Nephron progenitor cell (in vitro differentiated cells): ENCODE results near the gene DERA.

Source experiments
- DNase-seq: peaks from one replicate; pipeline ENCODE4 v3.0.0; 2021
- H3K27ac Mint-ChIP-seq: 2 replicates; pipeline ENCODE4 v1.8.0; 2021; ENCODE audit warnings: mild to moderate bottlenecking, moderate library complexity, mixed read lengths
- H3K27me3 Mint-ChIP-seq: 2 replicates; pipeline ENCODE4 v1.8.0; 2021; ENCODE audit warnings: mild to moderate bottlenecking, low read depth, mixed read lengths; ENCODE audit not compliant: poor library complexity
- H3K36me3 Mint-ChIP-seq: 2 replicates; pipeline ENCODE4 v1.8.0; 2021; ENCODE audit warnings: low read depth, mixed read lengths
- H3K4me1 Mint-ChIP-seq: 2 replicates; pipeline ENCODE4 v1.8.0; 2021; ENCODE audit warnings: mixed read lengths
- H3K4me3 Mint-ChIP-seq: 2 replicates; pipeline ENCODE4 v1.8.0; 2021; ENCODE audit warnings: mild to moderate bottlenecking, moderate library complexity, mixed read lengths
- H3K9me3 Mint-ChIP-seq: 2 replicates; pipeline ENCODE4 v1.8.0; 2021; ENCODE audit warnings: mild to moderate bottlenecking, moderate library complexity, mixed read lengths
- CTCF ChIP-seq: fragments of 200-600 bp; sonication (generic); IDR thresholded peaks from 2 replicates; pipeline ENCODE4 v1.5.0; 2021; ENCODE audit warnings: antibody characterized with exemption

Gene DERA

DNA sequence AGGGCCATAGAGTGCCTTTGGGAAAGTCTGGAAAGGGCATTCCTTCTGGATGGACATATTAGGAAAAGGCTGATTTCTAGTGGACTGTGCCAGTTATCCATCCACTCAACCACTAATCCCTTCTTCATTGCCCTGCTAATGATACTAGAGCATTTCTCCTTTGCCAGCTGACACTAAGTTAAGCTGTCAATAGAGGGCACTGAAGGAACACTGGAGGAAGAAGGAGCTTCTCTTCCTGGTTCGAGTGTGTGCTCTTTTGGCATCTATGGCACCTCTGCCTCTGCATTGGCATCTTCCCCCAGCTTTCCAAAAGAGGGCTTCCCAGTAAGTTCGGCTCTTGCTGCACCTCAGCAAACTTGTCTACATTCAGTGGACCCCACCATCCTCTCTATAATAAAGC is 165.4 kb downstream of the DERA start:
- TF ChIP-seq CTCF = peak; percentile 40

DNA sequence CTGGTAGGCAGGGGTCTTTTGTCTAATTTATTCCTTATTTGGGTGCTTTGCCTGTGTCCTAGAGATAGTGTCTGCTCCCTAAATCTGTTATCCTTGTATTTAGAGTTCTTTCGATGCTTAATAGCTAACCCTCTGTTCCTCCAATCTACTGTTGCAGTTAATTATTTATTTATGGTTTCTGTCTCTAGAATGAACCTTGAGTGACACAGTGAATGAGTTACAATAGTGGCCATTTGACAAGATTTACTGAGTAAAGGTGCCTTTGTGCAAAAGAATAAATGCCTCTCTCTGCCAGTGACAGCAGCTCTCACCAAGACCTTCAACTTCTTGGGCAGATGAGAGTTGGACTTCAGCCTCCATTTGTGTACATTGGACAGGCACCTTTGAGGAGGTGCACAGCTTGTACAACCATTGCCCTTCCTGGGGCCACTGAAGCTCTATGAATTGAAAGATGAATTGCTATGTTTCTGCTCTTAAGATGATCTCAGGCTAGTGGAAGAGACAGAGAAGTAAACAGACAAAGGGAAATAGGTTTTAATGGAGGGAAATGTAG is 165.9 kb downstream of the DERA start:
- Mint-ChIP-seq H3K9me3 (peaks cover 6% of the 10 kb centered on the region), H3K27me3 (peaks cover 3% of the 10 kb centered on the region), H3K4me1 (peaks cover 15% of the 10 kb centered on the region), H3K36me3 (peaks cover 7% of the 10 kb centered on the region), H3K27ac (no peak overlapping the region), H3K4me3 (no peak overlapping the region)
- DNase-seq = no peak
- no peak for TF ChIP-seq CTCF

More for the DNA sequence above, 165.4 kb downstream of the DERA start:
- H3K36me3 Mint-ChIP-seq = peaks cover 7% of the 10 kb centered on the region
- H3K9me3 Mint-ChIP-seq = peaks cover 6% of the 10 kb centered on the region
- H3K27ac Mint-ChIP-seq = no peak overlapping the region
- H3K4me3 Mint-ChIP-seq = no peak overlapping the region
- peaks cover 10% of the 10 kb centered on the region for H3K4me1 Mint-ChIP-seq
- DNase-seq = peak; percentile 2
- H3K27me3 Mint-ChIP-seq = peaks cover 3% of the 10 kb centered on the region

DNA sequence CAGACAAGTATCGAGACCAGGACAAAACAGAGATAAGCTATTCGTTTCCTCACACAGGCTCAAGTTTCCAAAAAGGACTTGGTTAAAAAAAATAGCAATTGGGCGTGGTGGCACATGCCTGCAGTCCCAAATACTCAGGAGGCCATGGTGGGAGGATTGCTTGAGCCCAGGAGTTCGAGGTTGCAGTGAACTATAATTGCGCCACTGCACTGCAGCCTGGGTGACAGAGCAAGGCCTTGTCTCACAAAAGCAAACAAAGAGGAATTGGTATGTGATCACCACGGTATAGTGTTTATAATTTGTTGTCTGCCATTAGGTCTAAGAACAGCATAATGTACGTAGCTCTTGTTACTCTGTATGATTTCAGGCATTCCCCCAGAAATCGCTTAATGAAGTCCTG is 175.3 kb downstream of the DERA start:
- no peaks in the 10 kb centered on the region for H3K27me3 Mint-ChIP-seq
- peaks cover 11% of the 10 kb centered on the region for H3K36me3 Mint-ChIP-seq
- H3K9me3 Mint-ChIP-seq = peaks cover 15% of the 10 kb centered on the region
- H3K4me3 Mint-ChIP-seq = no peak overlapping the region
- peak overlapping the region; percentile 42 for H3K27ac Mint-ChIP-seq
- H3K4me1 Mint-ChIP-seq = peaks cover 29% of the 10 kb centered on the region
- DNase-seq = no peak
- TF ChIP-seq CTCF = no peak

DNA sequence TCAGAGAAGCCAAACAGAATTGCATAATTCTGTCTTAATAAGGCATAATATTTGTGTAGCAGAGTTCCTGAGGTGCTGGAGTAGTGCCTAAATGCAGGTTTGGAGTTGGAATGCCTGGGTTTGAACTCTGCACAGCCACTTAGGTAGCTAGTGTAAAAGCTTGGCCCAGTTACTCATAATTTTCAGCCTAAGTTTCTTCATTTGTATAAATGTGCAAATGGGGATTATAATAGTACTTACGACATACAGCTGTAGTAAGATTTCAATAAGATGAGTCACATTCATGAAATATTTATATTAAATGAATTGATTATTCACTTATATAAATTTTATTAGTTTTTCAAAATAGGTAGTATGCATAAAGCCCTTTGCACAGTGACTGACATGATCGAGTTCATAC is 175.8 kb downstream of the DERA start:
- no peaks in the 10 kb centered on the region for H3K27me3 Mint-ChIP-seq
- H3K4me1 Mint-ChIP-seq = peaks cover 24% of the 10 kb centered on the region
- peak overlapping the region; percentile 42 for H3K27ac Mint-ChIP-seq
- H3K36me3 Mint-ChIP-seq = peaks cover 11% of the 10 kb centered on the region
- TF ChIP-seq CTCF = no peak
- peaks cover 19% of the 10 kb centered on the region for H3K9me3 Mint-ChIP-seq
- H3K4me3 Mint-ChIP-seq = no peak overlapping the region
- no peak for DNase-seq
